T-helper 2 cell (primary cell): ENCODE results near the gene CHAD.
"Not testable (repeated sequence)": the region's sequence is repeated elsewhere in the genome, so short reads cannot be mapped to it uniquely, and the experiment has no call there.

Experiments used
- DNase-seq, 5 experiments: peaks; one replicate each; pipeline versions ENCODE4 v3.0.0 to v3.0.0-alpha.2; 2012 to 2022

CHAD gene

DNA sequence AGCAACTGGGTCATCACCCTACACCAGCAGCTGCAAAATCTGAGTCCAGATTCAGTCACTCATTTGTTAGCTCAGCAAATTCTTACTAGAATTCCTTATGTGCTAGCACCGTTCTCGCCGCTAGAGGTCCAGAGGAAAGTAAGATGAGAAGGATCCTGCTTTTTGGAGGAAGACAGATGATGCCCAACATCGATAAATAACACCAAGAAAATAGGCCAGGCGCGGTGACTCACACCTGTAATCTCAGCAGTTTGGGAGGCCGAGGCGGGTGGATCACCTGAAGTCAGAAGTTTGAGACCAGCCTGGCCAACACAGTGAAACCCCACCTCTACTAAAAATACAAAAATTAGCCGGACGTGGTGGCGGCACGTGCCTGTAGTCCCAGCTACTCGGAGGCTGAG is 4.1 kb upstream of the CHAD start:
- not testable (repeated sequence) for DNase-seq

GRCh38 chr17:50472286-50472685 is 3.6 kb upstream of the CHAD start:
- no peak for DNase-seq

- DNase-seq = no peak
Measured at GRCh38 chr17:50471009-50471905, 2.6 kb upstream of the CHAD start.

DNA sequence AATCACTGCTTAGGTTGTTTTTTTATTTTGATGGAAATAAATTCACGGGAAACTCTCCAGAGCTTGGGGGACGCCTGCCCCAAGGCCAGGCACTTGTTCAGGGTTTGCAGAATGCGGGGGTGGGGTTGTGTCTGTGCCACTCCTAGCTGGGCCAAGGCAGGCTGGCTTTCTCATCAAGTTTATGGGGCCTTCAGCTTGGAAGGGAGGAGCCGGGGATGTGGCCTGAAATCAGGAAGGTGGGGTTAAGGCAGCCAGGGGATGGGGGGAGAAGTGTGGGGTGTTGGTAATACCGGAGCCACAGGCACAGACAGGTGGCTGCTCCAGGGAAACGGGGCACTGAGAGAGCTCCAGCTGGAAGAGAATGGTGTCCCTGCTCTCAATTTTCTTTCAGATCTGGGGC is 1.7 kb upstream of the CHAD start:
- no peak for DNase-seq

GRCh38 chr17:50469671-50470305 is 1.1 kb upstream of the CHAD start:
- no peak for DNase-seq

- no peak for DNase-seq
Measured at GRCh38 chr17:50469208-50469605, 527 bp upstream of the CHAD start.

DNA sequence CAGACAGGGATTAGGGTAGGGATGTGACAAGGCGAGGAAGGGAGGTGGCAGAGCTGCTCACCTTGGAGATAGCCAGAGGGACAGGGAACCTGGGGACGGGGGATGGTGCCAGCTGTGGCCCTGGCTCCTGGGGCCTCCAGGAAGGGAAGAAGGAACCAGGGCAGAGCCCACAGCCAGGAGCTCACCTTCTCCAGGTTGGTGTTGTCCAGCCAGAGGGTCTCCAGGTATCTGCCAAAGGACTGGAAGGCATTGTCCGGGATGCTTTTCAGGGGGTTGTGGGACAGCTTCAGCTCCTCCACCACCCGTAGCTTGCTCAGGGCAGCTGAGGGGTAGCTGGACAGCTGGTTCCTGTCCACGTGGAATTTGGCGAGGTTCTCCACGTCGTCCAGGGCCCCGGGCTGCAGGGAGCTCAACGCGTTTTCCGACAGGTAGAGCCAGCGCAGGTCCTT is 801 bp downstream of the CHAD start:
- DNase-seq = no peak

DNA sequence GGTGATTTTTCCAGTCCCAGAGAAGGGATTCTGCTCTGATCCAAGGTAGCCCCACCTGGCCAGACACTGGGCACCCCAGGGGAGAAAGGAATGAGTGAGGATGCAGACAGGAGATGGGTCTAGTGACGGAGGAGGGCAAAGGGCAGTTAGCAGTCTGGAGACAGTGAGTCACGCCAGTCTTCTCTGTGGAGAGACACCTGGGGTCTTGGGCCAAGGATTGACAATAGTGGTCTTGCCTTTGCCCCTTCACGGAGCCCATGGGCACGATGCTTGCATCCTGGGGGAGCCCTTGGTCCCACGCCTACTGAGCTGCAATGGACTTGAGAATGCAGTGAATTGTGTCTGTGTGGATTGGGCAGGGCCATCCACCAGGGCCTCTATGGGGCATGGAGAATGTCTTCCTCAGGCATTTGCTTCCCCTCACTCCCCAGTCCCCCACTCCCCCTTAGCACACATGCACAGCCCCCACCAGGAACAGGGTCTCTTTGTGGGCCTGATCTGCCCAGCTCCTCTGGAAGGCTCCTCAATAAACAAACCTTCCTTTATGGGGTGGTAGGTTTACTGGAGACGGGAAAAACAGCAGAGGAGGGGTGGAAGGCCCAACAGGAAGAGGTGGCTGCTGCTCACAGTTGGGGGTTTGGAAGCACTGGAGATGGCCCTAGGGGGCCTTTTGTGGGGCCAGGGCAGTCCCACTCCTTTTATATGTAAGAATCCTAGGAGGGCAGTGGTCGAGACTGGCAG is 1.4 kb downstream of the CHAD start:
- no peak for DNase-seq

DNA sequence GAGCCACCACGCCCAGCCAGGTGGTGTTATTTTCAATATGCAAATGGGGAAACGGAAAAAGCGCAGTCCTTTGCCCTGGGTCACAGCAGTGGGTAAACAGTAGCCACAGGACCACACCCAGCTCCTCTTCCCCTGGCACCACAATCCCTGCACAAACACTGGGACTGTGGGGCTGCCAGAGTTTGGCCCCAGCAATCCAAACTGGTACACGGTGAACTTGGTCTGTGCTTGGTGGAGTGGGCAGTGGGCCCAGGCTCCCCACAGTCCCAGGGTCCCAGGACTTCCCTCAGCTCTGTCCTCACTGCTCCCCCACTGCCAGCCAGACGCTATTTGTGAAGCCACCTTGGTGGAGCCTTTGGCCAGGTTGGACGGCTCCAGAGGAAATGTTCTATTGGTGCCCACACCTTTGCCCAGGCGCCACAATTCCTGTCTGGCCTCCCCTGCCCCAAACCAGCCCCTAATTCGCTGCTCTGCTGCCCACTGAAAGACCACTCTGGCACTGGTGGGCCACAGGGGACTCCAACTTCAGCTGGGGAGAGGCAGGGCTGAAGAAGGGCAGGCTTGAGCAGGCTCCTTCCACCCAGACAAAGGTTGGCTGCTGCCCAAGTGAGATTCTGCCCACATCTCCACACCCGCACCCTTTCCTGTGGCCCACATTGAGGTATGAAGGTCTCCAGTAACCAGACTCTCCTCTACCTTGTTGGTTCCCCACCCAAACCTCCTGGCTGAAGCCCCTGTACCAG is 2.1 kb downstream of the CHAD start:
- DNase-seq = no peak

- no peak for DNase-seq
Measured at GRCh38 chr17:50465635-50466034, 3.0 kb downstream of the CHAD start.

DNA sequence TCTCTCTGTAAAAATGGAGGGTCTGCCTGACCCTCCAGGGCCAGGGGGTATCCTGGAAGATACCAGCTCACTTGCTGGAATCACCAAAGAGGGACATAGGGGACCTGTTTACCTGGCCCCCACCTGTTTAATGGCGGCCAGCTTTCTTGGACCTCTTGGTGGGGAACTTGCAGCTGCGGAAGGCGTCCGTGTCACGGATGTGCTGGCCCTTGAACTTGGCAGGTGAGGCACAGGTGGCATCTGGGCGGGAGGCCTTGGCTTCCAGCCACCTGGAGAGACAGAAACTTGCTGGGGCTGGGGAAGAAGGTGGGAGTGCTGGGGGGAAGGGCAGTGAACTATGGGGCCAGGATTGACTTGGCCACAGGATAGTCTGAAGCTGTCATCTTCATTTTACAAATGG is 3.5 kb downstream of the CHAD start:
- DNase-seq = no peak

GRCh38 chr17:50464736-50465135 is 3.9 kb downstream of the CHAD start:
- DNase-seq = no peak

DNA sequence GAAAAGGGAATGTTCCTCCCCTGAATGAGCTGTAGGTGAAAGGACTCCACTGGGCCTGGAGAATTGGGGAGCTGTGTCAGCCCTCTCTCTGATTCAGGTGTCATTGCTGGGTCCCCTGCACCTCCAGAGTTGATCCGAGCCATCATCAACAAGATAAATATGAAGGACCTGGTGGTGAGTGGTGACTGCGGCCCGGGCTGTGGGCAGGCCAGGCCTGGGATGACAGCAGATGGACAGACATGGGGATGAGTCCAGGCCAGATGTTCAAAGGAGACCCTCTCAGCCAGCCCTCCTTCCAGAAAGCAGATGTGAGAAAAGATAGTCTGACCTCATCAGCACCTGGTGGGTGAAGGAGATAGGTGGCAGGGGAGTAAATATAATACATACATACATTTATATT is 4.6 kb downstream of the CHAD start:
- no peak for DNase-seq

- no peak for DNase-seq
Measured at GRCh38 chr17:50462446-50462845, 6.2 kb downstream of the CHAD start.

DNA sequence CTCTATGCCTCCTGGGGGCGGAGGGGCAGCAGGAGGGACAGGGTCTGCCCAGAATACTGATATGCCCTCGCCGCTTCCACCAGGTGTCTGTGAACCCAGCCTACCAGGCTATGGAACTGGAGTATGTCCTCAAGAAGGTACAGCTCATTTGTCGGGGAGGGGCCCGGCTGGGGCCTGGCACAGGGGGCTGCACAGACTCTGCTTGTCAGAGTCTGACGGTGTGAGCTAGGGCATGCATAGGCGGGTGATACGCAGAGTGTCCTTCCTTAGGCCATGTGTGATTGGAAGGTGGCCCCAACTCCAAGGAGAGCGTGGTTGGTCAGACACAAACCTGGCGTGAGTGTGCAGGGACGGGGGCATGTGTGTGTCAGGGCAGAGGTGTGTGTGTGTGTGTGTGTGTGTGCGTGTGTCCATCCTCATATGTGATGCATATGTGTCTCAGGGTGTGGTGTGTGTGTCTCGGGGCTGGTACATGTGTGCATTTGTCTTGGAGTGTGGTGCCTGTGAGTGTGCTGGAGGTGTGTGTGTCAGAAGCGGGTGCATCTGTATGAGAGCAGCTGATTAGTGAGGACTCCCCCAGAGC is 7.0 kb downstream of the CHAD start:
- no peak for DNase-seq

DNA sequence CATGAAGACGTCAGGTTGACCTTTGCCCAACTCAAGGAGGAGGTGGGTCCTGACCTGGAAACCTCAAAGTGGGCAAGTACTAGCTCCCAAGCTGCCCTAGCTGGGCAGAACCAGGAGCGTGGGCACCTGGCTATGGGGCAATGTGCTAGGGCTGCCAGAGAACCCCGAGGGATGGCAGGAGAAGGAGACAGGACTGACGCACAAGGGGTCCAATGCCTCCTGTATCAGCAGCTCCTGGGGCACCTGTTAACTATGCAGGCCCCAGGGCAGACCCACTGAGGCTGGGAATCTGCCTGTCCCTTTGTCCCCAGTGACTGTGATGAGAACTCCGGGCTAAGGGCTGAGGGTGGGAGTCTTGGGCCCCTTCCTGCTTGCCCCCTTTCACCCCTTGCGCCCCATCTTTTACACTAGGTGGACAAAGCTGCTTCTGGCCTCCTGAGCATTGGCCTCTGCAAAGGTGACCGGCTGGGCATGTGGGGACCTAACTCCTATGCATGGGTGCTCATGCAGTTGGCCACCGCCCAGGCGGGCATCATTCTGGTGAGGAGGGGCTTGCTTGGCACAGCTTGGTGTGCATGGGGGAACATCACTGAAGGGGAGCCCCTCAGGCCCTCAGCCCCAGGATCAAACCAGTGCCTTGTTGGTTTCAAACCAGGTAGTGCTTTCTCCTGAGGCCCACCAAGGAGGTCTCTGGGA is 7.7 kb downstream of the CHAD start:
- DNase-seq = no peak

DNA sequence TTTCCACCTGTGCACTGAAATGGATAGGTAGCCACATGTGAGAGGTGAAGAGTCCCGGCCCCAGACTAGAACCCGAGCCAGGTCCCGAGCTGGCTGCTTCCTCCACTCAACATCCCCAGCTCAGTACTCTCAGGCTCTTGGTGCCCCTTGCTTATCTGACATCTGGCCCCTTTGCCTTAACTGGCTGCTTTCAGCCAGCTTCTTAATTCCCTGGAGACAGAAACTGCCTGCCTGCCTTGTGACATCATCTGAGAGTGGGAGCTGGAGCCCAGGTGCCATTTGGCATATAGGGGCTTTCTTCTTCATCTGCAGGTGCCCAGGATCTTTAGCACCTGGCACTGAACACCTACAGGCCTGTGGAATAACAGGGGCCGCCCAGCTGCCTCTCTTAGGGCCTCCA is 8.9 kb downstream of the CHAD start:
- DNase-seq = no peak

- DNase-seq = no peak
Measured at GRCh38 chr17:50458701-50459676, 9.7 kb downstream of the CHAD start.

DNA sequence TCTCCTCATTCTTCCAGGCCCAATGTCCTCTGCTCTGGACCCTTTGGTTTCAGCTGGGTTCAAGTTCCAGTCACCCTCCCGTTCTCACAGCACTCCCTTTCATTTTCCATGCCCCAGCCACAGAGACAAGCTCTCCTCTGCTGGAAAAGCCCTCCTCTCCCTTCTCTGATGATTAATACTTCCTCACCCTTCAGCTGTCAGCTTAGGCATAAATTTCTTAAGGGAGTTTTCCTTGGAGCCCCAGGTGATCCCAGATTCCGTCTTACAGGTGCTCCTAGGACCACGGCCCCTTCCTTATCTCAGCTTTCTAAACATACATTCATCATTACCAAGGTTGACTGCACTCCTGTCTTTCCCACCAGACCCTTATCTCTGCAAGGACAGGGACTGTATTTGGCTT is 10.4 kb downstream of the CHAD start:
- no peak for DNase-seq

- DNase-seq = no peak
Measured at GRCh38 chr17:50457621-50458020, 11.1 kb downstream of the CHAD start.

- DNase-seq = no peak
Measured at GRCh38 chr17:50453901-50454300, 14.8 kb downstream of the CHAD start.
